ENCODE measurements around the gene CDKAL1. TPM values are rescaled to one million over a fixed set of nuclear protein-coding genes. Genes with fewer than 3 reads are reported as not detected.
A peak's percentile ranks its signal among the peaks of the same experiment; 100 is the strongest.

Gene CDKAL1
- total RNA-seq, 4 donors from 2014 or later, result 10.1 to 22.0 (median 12.5) TPM

- H3K27ac ChIP-seq, result no peak overlapping the region
- WGBS, result 92% methylated on average over 3 of the region's 3 CpGs
- no peaks in the 10 kb centered on the region for H3K36me3 ChIP-seq
- no peaks in the 10 kb centered on the region for H3K9me3 ChIP-seq
- peaks cover 6% of the 10 kb centered on the region for H3K4me1 ChIP-seq
- no peak for DNase-seq (ENCODE audit: low spot score in 2 of 2)
- TF ChIP-seq POLR2AphosphoS5 (IDR thresholded peaks at IDR 0.05) (no peak), EP300 (IDR thresholded peaks at IDR 0.05) (no peak), POLR2A (IDR thresholded peaks at IDR 0.05) (no peak)
- TF ChIP-seq, protein P1, sequence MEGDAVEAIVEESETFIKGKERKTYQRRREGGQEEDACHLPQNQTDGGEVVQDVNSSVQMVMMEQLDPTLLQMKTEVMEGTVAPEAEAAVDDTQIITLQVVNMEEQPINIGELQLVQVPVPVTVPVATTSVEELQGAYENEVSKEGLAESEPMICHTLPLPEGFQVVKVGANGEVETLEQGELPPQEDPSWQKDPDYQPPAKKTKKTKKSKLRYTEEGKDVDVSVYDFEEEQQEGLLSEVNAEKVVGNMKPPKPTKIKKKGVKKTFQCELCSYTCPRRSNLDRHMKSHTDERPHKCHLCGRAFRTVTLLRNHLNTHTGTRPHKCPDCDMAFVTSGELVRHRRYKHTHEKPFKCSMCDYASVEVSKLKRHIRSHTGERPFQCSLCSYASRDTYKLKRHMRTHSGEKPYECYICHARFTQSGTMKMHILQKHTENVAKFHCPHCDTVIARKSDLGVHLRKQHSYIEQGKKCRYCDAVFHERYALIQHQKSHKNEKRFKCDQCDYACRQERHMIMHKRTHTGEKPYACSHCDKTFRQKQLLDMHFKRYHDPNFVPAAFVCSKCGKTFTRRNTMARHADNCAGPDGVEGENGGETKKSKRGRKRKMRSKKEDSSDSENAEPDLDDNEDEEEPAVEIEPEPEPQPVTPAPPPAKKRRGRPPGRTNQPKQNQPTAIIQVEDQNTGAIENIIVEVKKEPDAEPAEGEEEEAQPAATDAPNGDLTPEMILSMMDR (IDR thresholded peaks at IDR 0.05), result no peak
- H3K4me3 ChIP-seq, result no peak overlapping the region
- no peaks in the 10 kb centered on the region for H3K27me3 ChIP-seq
Measured at GRCh38 chr6:21026576-21027273, 492.5 kb downstream of the CDKAL1 start.

DNA sequence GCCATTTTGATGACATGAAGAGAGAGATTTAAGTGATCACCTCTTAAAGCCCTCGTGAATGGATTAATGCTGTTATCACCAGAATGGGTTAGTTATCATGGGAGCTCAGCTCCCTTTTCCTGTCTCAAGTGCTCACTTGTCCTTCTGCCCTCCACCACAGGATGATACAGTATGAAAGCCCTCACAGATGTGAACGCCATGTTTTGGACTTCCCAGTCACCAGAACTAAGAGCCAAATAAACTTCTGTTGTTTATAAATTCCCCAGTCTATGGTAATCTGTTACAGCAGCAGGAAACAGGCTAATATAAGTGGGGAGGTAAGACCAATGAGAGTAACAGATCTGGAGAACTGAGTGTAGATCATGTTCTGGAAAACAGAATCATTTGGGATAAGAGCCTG lies 493.2 kb downstream of the CDKAL1 start:
- Histone ChIP-seq H3K4me1 (peaks cover 3% of the 10 kb centered on the region), H3K4me3 (no peak overlapping the region), H3K27ac (no peak overlapping the region), H3K36me3 (no peaks in the 10 kb centered on the region), H3K27me3 (no peaks in the 10 kb centered on the region), H3K9me3 (no peaks in the 10 kb centered on the region)
- 100% methylated on average over 2 of the region's 2 CpGs for WGBS
- no peak for TF ChIP-seq POLR2A (IDR thresholded peaks at IDR 0.05)
- TF ChIP-seq EP300 (IDR thresholded peaks at IDR 0.05), result no peak
- TF ChIP-seq, protein P1 (IDR thresholded peaks at IDR 0.05), result no peak
- TF ChIP-seq POLR2AphosphoS5 (IDR thresholded peaks at IDR 0.05), result no peak
- DNase-seq (ENCODE audit: low spot score in 2 of 2), result no peak

DNA sequence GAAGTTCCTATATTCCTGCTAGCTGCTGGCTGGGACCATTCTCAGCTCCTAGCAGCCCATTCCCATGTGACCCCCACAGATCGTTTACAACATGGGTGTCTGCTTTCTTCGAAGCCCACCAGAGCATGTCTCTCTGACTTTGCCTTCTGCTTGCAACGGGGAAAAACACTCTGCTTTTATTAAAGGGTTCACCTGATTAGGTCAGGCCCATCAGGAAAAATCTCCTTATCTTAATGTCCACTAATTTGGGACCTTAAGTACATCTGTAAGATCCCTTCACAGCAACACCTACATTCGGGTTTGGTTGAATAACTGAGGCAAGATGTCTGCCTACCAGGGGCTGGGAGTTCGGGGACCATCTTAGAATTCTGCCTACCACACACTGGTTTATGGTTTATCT lies 496.9 kb downstream of the CDKAL1 start:
- 92% methylated on average over 5 of the region's 5 CpGs for WGBS
- Histone ChIP-seq H3K4me3 (no peak overlapping the region), H3K27ac (no peak overlapping the region), H3K4me1 (peaks cover 20% of the 10 kb centered on the region), H3K36me3 (no peaks in the 10 kb centered on the region), H3K27me3 (no peaks in the 10 kb centered on the region), H3K9me3 (no peaks in the 10 kb centered on the region)
- DNase-seq (ENCODE audit: low spot score in 2 of 2), result no peak
- no peak for TF ChIP-seq EP300 (IDR thresholded peaks at IDR 0.05)
- TF ChIP-seq, protein P1 (IDR thresholded peaks at IDR 0.05), result no peak
- TF ChIP-seq POLR2A (IDR thresholded peaks at IDR 0.05), result no peak
- TF ChIP-seq POLR2AphosphoS5 (IDR thresholded peaks at IDR 0.05), result no peak

- Histone ChIP-seq H3K27me3 (no peaks in the 10 kb centered on the region), H3K9me3 (no peaks in the 10 kb centered on the region), H3K27ac (peak overlapping the region; percentile 73), H3K4me3 (peak overlapping the region; percentile 1), H3K36me3 (no peaks in the 10 kb centered on the region), H3K4me1 (peaks cover 20% of the 10 kb centered on the region)
- DNase-seq (ENCODE audit: low spot score in 2 of 2), result no peak
- TF ChIP-seq, protein P1 (IDR thresholded peaks at IDR 0.05), result no peak
- no peak for TF ChIP-seq POLR2A (IDR thresholded peaks at IDR 0.05)
- TF ChIP-seq EP300 (IDR thresholded peaks at IDR 0.05), result no peak
- no peak for TF ChIP-seq POLR2AphosphoS5 (IDR thresholded peaks at IDR 0.05)
- WGBS, result 24% methylated on average over 1 of the region's 1 CpG
Measured at GRCh38 chr6:21033084-21033483, 498.8 kb downstream of the CDKAL1 start.

DNA sequence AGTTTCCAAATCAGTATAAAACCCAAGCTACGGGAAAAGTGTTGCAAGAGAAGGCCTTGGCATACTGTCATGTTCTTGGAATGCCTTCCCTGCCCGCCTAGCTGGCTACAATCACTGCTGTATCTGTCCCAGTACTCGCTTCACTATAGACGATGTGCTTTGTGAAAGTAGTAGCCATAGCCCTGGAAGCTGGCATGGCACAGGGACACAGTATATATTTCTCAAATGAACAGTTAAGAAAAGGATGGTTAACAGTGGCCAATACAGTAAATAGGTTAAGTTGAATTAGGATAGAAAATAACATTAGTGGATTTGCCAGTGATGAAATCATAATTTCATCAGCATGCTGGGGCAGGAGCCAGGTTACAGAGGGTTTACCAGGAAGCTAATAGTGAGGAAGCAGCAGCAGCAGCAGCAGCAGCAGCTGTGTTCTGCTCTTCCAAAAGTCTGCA lies 499.3 kb downstream of the CDKAL1 start:
- WGBS, result 40% methylated on average over 4 of the region's 4 CpGs
- peak overlapping the region; percentile 73 for H3K27ac ChIP-seq

More for the DNA sequence above, 499.3 kb downstream of the CDKAL1 start:
- Histone ChIP-seq H3K9me3 (no peaks in the 10 kb centered on the region), H3K27me3 (no peaks in the 10 kb centered on the region), H3K4me3 (peak overlapping the region; percentile 1), H3K4me1 (peaks cover 20% of the 10 kb centered on the region), H3K36me3 (no peaks in the 10 kb centered on the region)
- DNase-seq (ENCODE audit: low spot score in 2 of 2), result peak in 1 of 2 donors; percentile 70
- TF ChIP-seq, protein P1 (IDR thresholded peaks at IDR 0.05), result no peak
- TF ChIP-seq POLR2AphosphoS5 (IDR thresholded peaks at IDR 0.05) (no peak), EP300 (IDR thresholded peaks at IDR 0.05) (no peak), POLR2A (IDR thresholded peaks at IDR 0.05) (no peak)
